IPS-18a (cell line): ENCODE data around the gene TRIOBP.
"Not testable (repeated sequence)": the region's sequence is repeated elsewhere in the genome, so short reads cannot be mapped to it uniquely, and the experiment has no call there.

Experiments used
- H3K27ac ChIP-seq: one replicate; pipeline ENCODE4 v1.5.1; 2013; ENCODE audit warnings: low read length
- H3K27me3 ChIP-seq: one replicate; pipeline ENCODE4 v1.6.1; 2013; ENCODE audit warnings: mild to moderate bottlenecking, low read length; ENCODE audit not compliant: control insufficient read depth, insufficient read depth
- H3K36me3 ChIP-seq: one replicate; pipeline ENCODE4 v1.6.1; 2013; ENCODE audit warnings: low read depth, low read length; ENCODE audit not compliant: control insufficient read depth
- H3K4me1 ChIP-seq: one replicate; pipeline ENCODE4 v1.6.1; 2013; ENCODE audit warnings: low read depth, low read length; ENCODE audit not compliant: control insufficient read depth
- H3K4me3 ChIP-seq: one replicate; pipeline ENCODE4 v1.5.1; 2013; ENCODE audit warnings: low read length
- H3K9ac ChIP-seq: one replicate; pipeline ENCODE4 v1.6.1; 2013; ENCODE audit warnings: mild to moderate bottlenecking, low read length, moderate library complexity
- H3K9me3 ChIP-seq: one replicate; pipeline ENCODE4 v1.6.1; 2013; ENCODE audit warnings: low read depth, low read length; ENCODE audit not compliant: control insufficient read depth

The TRIOBP gene

GRCh38 chr22:37777122-37777687 is 80.4 kb downstream of the TRIOBP start:
- Histone ChIP-seq H3K9me3 (no peaks in the 10 kb centered on the region), H3K4me1 (no peaks in the 10 kb centered on the region), H3K27ac (no peak overlapping the region), H3K27me3 (peaks cover 4% of the 10 kb centered on the region), H3K36me3 (peaks cover 4% of the 10 kb centered on the region), H3K9ac (no peak overlapping the region), H3K4me3 (no peak overlapping the region)

GRCh38 chr22:37778370-37779009 is 81.6 kb downstream of the TRIOBP start:
- H3K9ac ChIP-seq, result no peak overlapping the region
- H3K27me3 ChIP-seq, result peaks cover 10% of the 10 kb centered on the region
- H3K36me3 ChIP-seq, result no peaks in the 10 kb centered on the region
- no peaks in the 10 kb centered on the region for H3K9me3 ChIP-seq
- H3K27ac ChIP-seq, result no peak overlapping the region
- H3K4me1 ChIP-seq, result no peaks in the 10 kb centered on the region
- no peak overlapping the region for H3K4me3 ChIP-seq

GRCh38 chr22:37781434-37782059 is 84.7 kb downstream of the TRIOBP start:
- peaks cover 14% of the 10 kb centered on the region for H3K27me3 ChIP-seq
- no peaks in the 10 kb centered on the region for H3K4me1 ChIP-seq
- no peaks in the 10 kb centered on the region for H3K9me3 ChIP-seq
- no peak overlapping the region for H3K27ac ChIP-seq
- no peak overlapping the region for H3K9ac ChIP-seq
- H3K4me3 ChIP-seq, result no peak overlapping the region
- no peaks in the 10 kb centered on the region for H3K36me3 ChIP-seq

- no peak overlapping the region for H3K9ac ChIP-seq
- no peaks in the 10 kb centered on the region for H3K36me3 ChIP-seq
- H3K4me1 ChIP-seq, result no peaks in the 10 kb centered on the region
- no peaks in the 10 kb centered on the region for H3K9me3 ChIP-seq
- peaks cover 14% of the 10 kb centered on the region for H3K27me3 ChIP-seq
- H3K27ac ChIP-seq, result no peak overlapping the region
- no peak overlapping the region for H3K4me3 ChIP-seq
Observed at GRCh38 chr22:37782340-37783168, 85.7 kb downstream of the TRIOBP start.

- Histone ChIP-seq H3K9me3 (no peaks in the 10 kb centered on the region), H3K4me1 (no peaks in the 10 kb centered on the region), H3K36me3 (no peaks in the 10 kb centered on the region), H3K27me3 (peaks cover 14% of the 10 kb centered on the region), H3K9ac (no peak overlapping the region), H3K27ac (no peak overlapping the region), H3K4me3 (no peak overlapping the region)
Observed at GRCh38 chr22:37784829-37785495, 88.1 kb downstream of the TRIOBP start.

- Histone ChIP-seq H3K27me3 (peaks cover under 1% of the 10 kb centered on the region), H3K27ac (no peak overlapping the region), H3K4me3 (no peak overlapping the region), H3K9me3 (no peaks in the 10 kb centered on the region), H3K9ac (no peak overlapping the region), H3K4me1 (no peaks in the 10 kb centered on the region), H3K36me3 (no peaks in the 10 kb centered on the region)
Observed at GRCh38 chr22:37790234-37790633, 93.4 kb downstream of the TRIOBP start.

GRCh38 chr22:37792494-37792893 is 95.6 kb downstream of the TRIOBP start:
- Histone ChIP-seq H3K27me3 (no peaks in the 10 kb centered on the region), H3K27ac (no peak overlapping the region), H3K9me3 (no peaks in the 10 kb centered on the region), H3K36me3 (no peaks in the 10 kb centered on the region), H3K9ac (no peak overlapping the region), H3K4me3 (no peak overlapping the region), H3K4me1 (no peaks in the 10 kb centered on the region)

GRCh38 chr22:37794376-37794775 is 97.5 kb downstream of the TRIOBP start:
- Histone ChIP-seq H3K27me3 (peaks cover 12% of the 10 kb centered on the region), H3K4me3 (no peak overlapping the region), H3K36me3 (no peaks in the 10 kb centered on the region), H3K9ac (no peak overlapping the region), H3K9me3 (no peaks in the 10 kb centered on the region), H3K4me1 (no peaks in the 10 kb centered on the region), H3K27ac (no peak overlapping the region)

- Histone ChIP-seq H3K36me3 (no peaks in the 10 kb centered on the region), H3K4me3 (no peak overlapping the region), H3K27ac (no peak overlapping the region), H3K9ac (no peak overlapping the region), H3K9me3 (no peaks in the 10 kb centered on the region), H3K27me3 (peaks cover 12% of the 10 kb centered on the region), H3K4me1 (no peaks in the 10 kb centered on the region)
Observed at GRCh38 chr22:37796079-37796478, 99.2 kb downstream of the TRIOBP start.

- not testable (repeated sequence) for H3K36me3 ChIP-seq, H3K9me3 ChIP-seq, H3K4me1 ChIP-seq, H3K27ac ChIP-seq, H3K9ac ChIP-seq, H3K4me3 ChIP-seq
- peaks cover 18% of the 10 kb centered on the region for H3K27me3 ChIP-seq
Observed at GRCh38 chr22:37797259-37797658, 100.4 kb downstream of the TRIOBP start.

- Histone ChIP-seq H3K36me3 (no peaks in the 10 kb centered on the region), H3K27ac (no peak overlapping the region), H3K27me3 (peaks cover 23% of the 10 kb centered on the region), H3K9ac (no peak overlapping the region), H3K4me3 (no peak overlapping the region), H3K9me3 (no peaks in the 10 kb centered on the region), H3K4me1 (peaks cover 1% of the 10 kb centered on the region)
Observed at GRCh38 chr22:37797874-37798500, 101.1 kb downstream of the TRIOBP start.
